Measurements from ENCODE around the gene LRSAM1.

LRSAM1 gene

DNA sequence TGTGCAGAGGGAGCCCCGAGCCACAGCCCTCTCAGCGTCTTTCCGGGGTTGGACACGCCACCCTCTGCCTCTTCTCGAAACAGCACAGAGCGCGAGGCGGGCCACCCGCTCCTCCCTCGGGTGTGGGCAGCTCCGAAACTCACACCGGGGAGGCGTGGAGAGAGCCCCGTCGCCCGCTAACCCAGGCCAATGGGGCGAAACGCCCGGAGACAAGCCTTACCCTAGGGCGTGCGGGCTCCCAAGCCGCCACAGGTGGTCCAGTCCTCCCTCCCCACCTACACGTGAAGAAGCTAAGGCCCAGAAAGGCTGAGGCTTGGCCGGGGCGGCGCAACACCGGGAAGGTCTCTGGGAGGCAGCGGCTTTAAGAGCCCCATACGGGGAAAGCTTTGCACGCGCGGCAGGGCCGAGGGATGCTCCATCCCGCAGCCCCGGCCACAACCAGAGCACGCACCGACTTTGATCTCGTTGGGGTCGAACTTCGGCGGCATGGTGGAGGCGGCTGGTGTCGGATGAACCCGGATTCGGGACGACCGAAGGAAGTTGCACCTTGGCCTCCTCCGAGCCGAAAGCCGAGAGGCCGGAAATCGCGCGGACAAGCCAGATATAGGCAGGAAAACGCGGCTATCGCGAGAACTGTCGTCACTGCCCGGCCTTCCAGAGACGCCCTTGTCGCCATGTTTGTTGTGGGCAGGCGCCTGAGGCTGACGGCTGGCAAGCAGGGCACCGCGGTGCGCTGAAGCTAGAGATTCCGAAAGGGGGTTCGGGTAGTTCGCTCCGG is at the start of gene LRSAM1, which contains the start of gene RPL12:
Gene LRSAM1 (plus strand): TSS at position 681 of the 778 bp plus-strand sequence. CDS start 3,018 bp downstream, outside the sequence.
Gene RPL12 (minus strand): TSS at position 577 of the 778 bp plus-strand sequence. CDS start 89 bp downstream, at position 488.
- DNase-seq (ENCODE audit: low read depth), result peak; percentile 77

- DNase-seq (ENCODE audit: low read depth), result no peak
Measured at GRCh38 chr9:127402401-127403090, 48.8 kb upstream of the LRSAM1 start.

DNA sequence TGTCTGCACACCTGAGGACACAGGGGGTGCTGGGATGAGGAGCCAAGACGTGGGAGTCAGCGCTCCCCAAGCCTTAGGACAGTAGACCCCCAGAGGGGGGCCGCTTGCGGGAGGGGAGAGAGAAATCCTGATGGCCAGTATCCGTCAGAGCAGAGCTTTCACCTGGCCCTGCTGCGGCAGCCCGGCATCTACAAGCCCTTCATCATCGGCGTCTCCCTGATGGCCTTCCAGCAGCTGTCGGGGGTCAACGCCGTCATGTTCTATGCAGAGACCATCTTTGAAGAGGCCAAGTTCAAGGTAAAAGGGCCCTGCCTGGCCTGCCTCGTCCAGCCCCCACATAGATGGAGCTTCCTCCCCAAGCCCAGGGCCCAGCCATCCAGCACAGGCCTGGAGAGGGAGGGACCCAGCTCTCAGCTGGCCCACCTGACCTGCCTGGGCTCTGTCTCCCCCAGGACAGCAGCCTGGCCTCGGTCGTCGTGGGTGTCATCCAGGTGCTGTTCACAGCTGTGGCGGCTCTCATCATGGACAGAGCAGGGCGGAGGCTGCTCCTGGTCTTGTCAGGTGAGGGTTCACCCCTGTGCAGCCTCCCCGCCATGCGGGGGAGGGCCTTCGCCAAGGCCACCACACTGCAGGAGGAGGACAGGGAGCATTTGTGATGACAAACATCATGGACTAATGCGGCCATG is 47.7 kb upstream of the LRSAM1 start:
- DNase-seq (ENCODE audit: low read depth), result no peak

GRCh38 chr9:127404631-127405030 is 46.7 kb upstream of the LRSAM1 start:
- DNase-seq (ENCODE audit: low read depth), result no peak

GRCh38 chr9:127405344-127406125 is 45.8 kb upstream of the LRSAM1 start:
- DNase-seq (ENCODE audit: low read depth), result no peak

DNA sequence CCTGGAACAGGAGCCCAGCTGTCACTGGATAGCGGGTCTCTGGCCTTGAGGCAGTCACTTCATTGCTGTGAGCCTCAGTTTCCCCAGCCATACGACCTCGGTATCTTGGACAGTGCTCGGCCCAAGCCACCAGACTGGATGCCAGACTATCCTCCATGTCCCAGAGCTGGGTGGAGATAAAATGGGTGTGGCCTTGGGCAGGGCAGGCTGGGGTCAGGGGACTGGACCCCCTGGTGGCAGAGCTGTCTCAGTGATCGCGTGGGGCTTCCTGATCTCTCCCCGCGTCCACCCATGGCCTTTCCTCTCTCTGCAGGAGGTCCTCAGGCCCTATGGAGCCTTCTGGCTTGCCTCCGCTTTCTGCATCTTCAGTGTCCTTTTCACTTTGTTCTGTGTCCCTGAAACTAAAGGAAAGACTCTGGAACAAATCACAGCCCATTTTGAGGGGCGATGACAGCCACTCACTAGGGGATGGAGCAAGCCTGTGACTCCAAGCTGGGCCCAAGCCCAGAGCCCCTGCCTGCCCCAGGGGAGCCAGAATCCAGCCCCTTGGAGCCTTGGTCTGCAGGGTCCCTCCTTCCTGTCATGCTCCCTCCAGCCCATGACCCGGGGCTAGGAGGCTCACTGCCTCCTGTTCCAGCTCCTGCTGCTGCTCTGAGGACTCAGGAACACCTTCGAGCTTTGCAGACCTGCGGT is 44.4 kb upstream of the LRSAM1 start:
- no peak for DNase-seq (ENCODE audit: low read depth)

DNA sequence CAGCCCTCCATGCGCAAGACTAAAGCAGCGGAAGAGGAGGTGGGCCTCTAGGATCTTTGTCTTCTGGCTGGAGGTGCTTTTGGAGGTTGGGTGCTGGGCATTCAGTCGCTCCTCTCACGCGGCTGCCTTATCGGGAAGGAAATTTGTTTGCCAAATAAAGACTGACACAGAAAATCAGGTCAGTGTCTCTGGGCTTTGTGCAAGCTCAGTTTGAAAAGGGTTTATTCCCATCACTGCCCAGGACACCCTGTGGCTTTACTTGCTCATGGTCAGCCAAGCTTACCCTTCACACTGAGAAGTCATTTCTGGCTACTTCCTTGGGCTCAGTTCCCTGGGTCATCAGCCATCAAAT is 43.8 kb upstream of the LRSAM1 start:
- no peak for DNase-seq (ENCODE audit: low read depth)

GRCh38 chr9:127411122-127411521 is 40.2 kb upstream of the LRSAM1 start:
- no peak for DNase-seq (ENCODE audit: low read depth)

- DNase-seq (ENCODE audit: low read depth), result no peak
Measured at GRCh38 chr9:127415141-127415540, 36.2 kb upstream of the LRSAM1 start.

- no peak for DNase-seq (ENCODE audit: low read depth)
Measured at GRCh38 chr9:127415657-127416056, 35.7 kb upstream of the LRSAM1 start.

DNA sequence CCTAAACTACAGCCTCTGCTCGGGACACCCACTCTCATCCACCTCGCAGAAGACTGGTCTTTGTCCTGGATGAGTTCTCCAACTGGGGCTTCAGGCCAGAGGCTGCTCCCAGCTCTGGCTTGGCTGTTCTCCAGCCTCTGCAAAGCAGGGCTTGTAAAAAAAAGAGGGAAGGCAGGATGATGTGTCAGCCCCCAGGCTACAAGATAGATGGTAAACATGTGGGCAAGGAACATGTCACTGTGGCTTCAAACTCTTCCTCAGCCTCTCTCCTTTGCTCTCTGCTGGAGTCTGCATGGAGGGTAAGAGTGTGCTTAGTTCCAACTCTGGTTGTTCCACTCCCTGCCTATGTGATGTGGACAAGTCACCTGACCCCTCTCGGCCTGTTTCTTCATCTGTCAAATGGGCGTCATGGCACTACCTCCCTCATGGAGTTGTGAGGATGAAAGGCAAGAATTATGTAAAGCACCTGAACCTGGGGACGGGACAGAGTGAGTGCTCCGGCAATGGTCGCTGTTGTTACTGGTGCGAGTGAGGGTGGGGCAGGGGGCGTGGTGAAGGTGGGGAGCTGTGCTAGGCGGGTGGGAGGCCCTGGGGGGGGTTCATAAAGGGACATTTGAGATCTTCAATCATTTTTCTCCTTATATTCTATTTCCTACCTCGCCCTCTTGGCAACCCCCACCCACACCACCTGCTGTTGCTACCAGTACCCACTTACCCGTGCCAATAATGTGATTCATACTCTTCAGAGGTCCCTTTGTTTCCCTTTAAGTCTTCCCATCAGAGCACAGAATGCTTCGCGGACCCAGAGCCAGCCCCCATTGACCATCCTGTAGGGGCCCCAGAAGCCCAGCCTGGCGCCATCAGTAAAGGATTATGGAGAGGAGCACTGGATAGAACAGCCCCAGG is 33.9 kb upstream of the LRSAM1 start:
- no peak for DNase-seq (ENCODE audit: low read depth)

- DNase-seq (ENCODE audit: low read depth), result no peak
Measured at GRCh38 chr9:127418037-127418471, 33.3 kb upstream of the LRSAM1 start.

GRCh38 chr9:127419348-127419747 is 32.0 kb upstream of the LRSAM1 start:
- no peak for DNase-seq (ENCODE audit: low read depth)

- no peak for DNase-seq (ENCODE audit: low read depth)
Measured at GRCh38 chr9:127421057-127421456, 30.3 kb upstream of the LRSAM1 start.

- DNase-seq (ENCODE audit: low read depth), result no peak
Measured at GRCh38 chr9:127422133-127422782, 29.1 kb upstream of the LRSAM1 start.

- DNase-seq (ENCODE audit: low read depth), result no peak
Measured at GRCh38 chr9:127422787-127423186, 28.5 kb upstream of the LRSAM1 start.

- no peak for DNase-seq (ENCODE audit: low read depth)
Measured at GRCh38 chr9:127423476-127423933, 27.8 kb upstream of the LRSAM1 start.

- peak; percentile 52 for DNase-seq (ENCODE audit: low read depth)
Measured at GRCh38 chr9:127423934-127424675, 27.2 kb upstream of the LRSAM1 start, which contains the start of gene ZNF79. Gene ZNF79, plus strand, starts transcription at chr9:127424382. Its CDS starts 406 bp downstream, at chr9:127424788.

GRCh38 chr9:127424676-127424999 is 26.7 kb upstream of the LRSAM1 start:
- no peak for DNase-seq (ENCODE audit: low read depth)
